ENCODE data around the gene ANAPC15.
A peak's percentile ranks its signal among the peaks of the same experiment; 100 is the strongest.
"Not testable (repeated sequence)": the region's sequence is repeated elsewhere in the genome, so short reads cannot be mapped to it uniquely, and the experiment has no call there.

ANAPC15 gene

DNA sequence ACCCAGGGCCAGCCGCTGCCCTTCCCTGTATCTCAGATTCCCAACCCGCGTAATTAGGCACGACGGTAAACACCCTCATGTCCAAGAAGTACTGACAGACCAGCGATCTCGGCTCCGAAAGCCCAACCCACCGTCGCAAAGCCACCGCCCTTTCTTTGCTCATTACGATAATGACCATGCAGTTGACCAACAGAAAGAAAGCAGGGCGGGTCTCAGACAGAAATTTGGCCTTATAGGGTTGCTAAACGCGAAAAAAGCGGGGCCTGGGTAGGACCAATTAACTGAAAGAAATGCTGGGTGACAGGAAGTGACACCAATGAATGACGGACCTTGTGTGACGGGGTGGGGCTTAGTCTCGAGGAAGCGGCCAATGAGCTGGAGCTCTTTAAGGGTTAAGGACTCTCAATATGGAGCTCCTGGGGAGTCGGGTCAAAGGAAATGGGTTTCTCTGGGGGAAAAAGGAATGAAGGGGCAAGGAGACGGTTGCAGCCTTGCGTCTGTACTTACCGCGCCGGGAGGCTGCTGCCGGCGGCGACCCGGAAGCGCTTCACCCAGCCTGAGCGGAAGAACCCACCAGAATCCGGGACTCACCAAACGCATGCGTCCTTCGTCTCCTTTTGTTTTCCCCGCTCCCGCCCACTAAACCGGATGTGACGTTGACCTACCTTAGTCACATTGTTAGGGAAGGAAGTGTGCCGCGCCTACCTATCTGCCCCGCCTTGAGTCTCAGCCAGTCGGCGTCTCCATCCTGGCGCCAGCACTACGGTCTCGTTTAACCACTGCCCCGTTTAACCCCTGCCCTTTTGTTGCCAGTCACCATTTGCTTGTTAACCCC lies at the start of gene ANAPC15:
Gene ANAPC15, minus strand, starts transcription at position 553 of the 835 bp plus-strand sequence. CDS start 1,419 bp downstream, outside the sequence.
- peak; percentile 93 for ATAC-seq
- peaks cover 14% of the 10 kb centered on the region for H3K36me3 Mint-ChIP-seq
- H3K4me3 Mint-ChIP-seq = peak within 1 kb of the TSS; percentile 85

DNA sequence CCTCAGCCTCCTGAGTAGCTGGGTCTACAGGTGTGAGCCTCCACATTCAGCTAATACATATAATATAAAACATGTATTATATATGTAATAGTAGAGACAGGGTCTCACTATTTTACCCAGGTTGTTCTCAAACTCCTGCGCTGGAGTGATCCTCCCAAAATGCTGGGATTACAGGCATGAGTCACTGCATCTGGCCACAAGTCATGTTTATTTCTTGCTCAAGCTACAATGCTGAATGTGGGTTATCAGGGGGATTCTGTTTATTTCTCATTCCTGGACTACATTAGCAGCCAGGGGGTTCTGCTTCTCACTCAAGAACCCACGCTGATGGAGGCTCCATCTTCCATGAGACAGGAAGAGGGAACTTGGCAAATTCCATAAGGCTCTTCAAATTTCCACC lies 47.8 kb upstream of the ANAPC15 start:
- H3K4me1 Mint-ChIP-seq = no peaks in the 10 kb centered on the region
- DNase-seq (ENCODE audit: low spot score in 2 of 2) (no peak), ATAC-seq (no peak)
- no peak overlapping the region for H3K4me3 Mint-ChIP-seq
- no peak overlapping the region for H3K27ac Mint-ChIP-seq
- H3K9me3 Mint-ChIP-seq = no peaks in the 10 kb centered on the region
- no peaks in the 10 kb centered on the region for H3K36me3 Mint-ChIP-seq

More for the DNA sequence above, at the start of gene ANAPC15:
- no peaks in the 10 kb centered on the region for H3K9me3 Mint-ChIP-seq
- peak within 1 kb of the TSS; percentile 98 for H3K27ac Mint-ChIP-seq
- H3K4me1 Mint-ChIP-seq = peaks cover 20% of the 10 kb centered on the region
- DNase-seq (ENCODE audit: low spot score in 2 of 2) = peak; percentile 91 to 99

DNA sequence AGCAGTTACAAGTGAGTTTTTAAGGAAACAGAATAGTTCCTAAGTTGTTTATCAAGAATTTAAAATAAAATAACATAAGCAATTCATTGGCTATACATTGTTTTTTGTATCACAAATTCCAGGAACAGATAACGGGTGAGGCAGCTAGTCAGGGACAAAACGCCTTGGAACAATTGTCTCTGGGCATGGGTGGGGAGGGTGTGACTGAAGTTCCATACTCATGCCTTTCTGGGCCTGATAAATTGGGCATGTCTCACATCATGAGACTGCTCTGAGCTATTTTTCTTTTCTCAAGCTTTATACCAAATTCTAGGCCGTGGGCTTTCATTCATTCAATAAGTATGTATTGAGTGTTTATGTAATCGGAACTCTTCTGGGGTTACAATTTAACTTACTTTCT lies 44.6 kb upstream of the ANAPC15 start:
- Mint-ChIP-seq H3K9me3 (no peaks in the 10 kb centered on the region), H3K27ac (no peak overlapping the region), H3K4me1 (no peaks in the 10 kb centered on the region), H3K4me3 (no peak overlapping the region), H3K36me3 (no peaks in the 10 kb centered on the region)
- ATAC-seq (no peak), DNase-seq (ENCODE audit: low spot score in 2 of 2) (no peak)

DNA sequence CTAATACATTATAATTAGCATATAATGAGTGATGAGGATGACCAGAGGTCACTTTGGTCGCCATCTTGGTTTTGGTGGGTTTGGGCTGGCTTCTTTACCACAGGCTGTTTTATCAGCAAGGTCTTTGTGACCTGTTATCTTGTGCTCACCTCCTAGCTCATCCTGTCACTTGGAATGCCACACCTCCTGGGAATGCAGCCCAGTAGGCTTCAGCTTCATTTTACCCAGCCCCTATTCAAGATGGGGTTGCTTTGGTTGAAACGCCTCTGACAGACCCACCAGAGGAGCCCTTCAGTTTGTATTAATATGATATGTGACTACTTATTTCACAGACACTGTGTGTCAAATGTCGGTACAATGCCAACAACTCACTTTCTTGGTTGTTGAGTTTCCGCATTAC lies 43.3 kb upstream of the ANAPC15 start:
- DNase-seq (ENCODE audit: low spot score in 2 of 2) (no peak), ATAC-seq (no peak)
- Mint-ChIP-seq H3K27ac (no peak overlapping the region), H3K36me3 (no peaks in the 10 kb centered on the region), H3K9me3 (no peaks in the 10 kb centered on the region), H3K4me3 (no peak overlapping the region), H3K4me1 (no peaks in the 10 kb centered on the region)

DNA sequence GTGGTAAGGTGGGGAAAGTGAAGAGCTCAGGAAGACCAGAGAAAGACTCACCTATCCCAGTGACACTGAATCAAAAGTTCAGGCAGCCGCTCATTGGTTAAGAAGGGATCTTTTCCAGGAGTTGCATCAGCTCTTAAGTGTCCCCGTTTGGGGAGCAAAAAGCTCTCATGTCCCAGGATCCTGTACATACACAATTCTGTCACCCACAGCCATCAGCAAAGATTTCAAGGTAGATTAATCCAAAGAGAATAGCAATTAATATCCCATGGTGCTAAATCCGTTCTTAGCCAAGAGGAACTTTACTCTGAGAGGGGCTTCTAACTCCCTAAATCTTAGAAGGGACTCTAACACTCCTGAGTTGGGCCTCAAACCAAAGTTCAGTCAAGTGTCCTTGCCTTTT lies 42.3 kb upstream of the ANAPC15 start:
- no peaks in the 10 kb centered on the region for H3K9me3 Mint-ChIP-seq
- DNase-seq (ENCODE audit: low spot score in 2 of 2) (no peak), ATAC-seq (no peak)
- H3K36me3 Mint-ChIP-seq = no peaks in the 10 kb centered on the region
- no peak overlapping the region for H3K4me3 Mint-ChIP-seq
- H3K4me1 Mint-ChIP-seq = no peaks in the 10 kb centered on the region
- no peak overlapping the region for H3K27ac Mint-ChIP-seq

DNA sequence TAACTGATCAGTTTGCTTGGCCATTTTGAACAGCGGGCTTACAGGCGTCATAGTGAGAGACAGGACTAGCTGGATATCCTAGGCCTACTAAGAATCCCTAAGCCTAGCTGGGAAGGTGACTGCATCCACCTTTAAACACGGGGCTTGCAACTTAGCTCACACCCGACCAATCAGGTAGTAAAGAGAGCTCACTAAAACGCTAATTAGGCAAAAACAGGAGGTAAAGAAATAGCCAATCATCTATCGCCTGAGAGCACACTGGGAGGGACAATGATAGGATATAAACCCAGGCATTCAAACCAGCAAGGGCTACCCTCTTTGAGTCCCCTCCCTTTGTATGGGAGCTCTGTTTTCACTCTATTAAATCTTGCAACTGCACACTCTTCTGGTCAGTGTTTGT lies 41.4 kb upstream of the ANAPC15 start:
- not testable (repeated sequence) for H3K4me1 Mint-ChIP-seq; H3K4me3 Mint-ChIP-seq; ATAC-seq; H3K9me3 Mint-ChIP-seq; DNase-seq (ENCODE audit: low spot score in 2 of 2); H3K36me3 Mint-ChIP-seq; H3K27ac Mint-ChIP-seq

DNA sequence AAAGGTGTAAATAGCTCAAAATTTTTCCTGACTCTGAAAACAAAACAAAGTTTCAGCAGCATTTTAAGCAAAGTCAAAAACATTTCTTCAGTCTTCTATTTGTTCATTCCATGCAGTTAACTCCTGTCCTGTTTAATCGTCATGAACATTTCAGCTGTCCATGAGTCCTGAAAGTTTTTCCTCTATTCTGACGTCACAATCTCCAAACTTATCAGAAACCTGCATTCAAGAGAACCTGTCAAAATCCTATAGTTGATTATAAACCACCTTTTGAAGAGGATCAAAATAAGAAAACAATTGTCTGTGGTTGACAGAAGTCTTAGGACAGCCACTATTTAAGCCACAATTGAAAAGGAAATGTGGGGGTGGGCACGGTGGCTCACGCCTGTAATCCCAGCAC lies 38.4 kb upstream of the ANAPC15 start:
- H3K27ac Mint-ChIP-seq = no peak overlapping the region
- no peaks in the 10 kb centered on the region for H3K9me3 Mint-ChIP-seq
- no peak for DNase-seq (ENCODE audit: low spot score in 2 of 2)
- no peak for ATAC-seq
- H3K4me1 Mint-ChIP-seq = no peaks in the 10 kb centered on the region
- no peak overlapping the region for H3K4me3 Mint-ChIP-seq
- H3K36me3 Mint-ChIP-seq = no peaks in the 10 kb centered on the region

DNA sequence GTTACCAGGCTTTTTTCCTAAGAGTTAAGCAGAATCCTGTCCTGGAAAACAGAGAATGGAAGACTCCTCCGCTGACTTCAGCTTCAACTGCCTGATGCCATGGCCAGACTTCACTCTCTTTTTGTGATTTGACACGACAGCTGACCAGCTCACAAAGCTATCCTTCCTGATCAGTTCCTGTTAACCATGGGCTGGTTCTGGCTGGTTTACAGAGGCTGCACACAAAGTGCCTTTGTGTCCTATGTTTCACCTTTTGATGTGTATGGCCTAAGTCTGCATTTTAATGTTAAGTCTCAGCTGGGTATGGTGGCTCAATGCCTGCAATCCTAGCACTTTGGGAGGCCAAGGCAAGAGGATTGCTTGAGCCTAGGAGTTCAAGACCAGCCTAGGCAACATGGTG lies 34.1 kb upstream of the ANAPC15 start:
- ATAC-seq = no peak
- Mint-ChIP-seq H3K27ac (no peak overlapping the region), H3K9me3 (no peaks in the 10 kb centered on the region), H3K4me3 (no peak overlapping the region), H3K4me1 (peaks cover 12% of the 10 kb centered on the region), H3K36me3 (no peaks in the 10 kb centered on the region)
- no peak for DNase-seq (ENCODE audit: low spot score in 2 of 2)

DNA sequence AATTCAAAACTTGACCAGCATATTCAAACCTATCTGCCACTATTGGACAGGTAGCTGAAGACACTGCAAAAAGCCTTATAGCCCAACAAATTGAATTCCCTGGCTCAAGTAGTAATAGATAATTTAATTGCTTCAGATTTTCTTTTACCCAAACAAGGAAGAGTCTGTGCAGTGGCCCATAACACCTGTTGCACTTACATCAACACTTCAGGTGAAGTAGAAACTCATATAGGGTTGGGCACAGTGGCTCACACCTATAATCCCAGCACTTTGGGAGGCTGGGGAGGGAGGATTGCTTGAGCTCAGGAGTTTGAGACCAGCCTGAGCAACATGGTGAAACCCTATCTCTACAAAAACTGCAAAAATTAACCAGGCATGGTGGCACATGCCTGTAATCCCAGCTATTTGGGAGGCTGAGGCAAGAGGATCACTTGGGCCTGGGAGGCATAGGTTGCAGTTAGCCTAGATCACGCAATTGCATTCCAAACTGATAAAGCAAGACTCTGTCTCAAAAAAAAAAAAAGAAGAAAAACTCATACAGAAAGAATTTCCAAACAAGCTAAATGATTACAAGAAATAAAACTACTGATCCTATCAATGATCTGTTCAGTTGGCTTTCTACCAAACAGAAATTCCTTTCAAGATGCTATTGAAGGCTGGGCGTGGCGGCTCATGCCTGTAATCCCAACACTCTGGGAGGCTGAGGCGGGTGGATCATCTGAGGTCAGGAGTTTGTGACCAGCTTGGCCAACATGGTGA lies 32.5 kb upstream of the ANAPC15 start:
- DNase-seq (ENCODE audit: low spot score in 2 of 2) (no peak), ATAC-seq (no peak)
- H3K4me1 Mint-ChIP-seq = peaks cover 27% of the 10 kb centered on the region
- H3K9me3 Mint-ChIP-seq = no peaks in the 10 kb centered on the region
- H3K4me3 Mint-ChIP-seq = no peak overlapping the region
- no peaks in the 10 kb centered on the region for H3K36me3 Mint-ChIP-seq
- H3K27ac Mint-ChIP-seq = no peak overlapping the region

DNA sequence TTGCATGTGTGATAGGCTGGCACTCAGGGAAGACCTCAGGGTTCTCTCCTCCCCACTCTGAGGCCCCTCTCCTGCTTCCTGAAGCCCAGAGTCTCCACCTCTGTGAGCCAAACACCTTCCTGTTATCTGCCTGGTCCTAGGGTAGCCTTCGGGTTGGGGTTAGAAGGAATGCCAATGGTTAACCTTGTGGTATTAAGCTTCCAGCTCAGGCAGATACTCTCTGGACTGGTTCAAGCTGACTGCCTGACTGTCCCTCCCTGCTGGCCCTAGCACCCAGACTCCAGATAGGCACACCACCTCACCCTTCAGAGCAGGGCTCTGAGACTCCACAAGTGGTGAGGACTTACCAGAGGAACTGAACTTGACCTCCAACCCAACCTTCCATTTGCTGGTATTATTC lies 30.0 kb upstream of the ANAPC15 start:
- not testable (repeated sequence) for H3K36me3 Mint-ChIP-seq; H3K4me3 Mint-ChIP-seq; H3K9me3 Mint-ChIP-seq; DNase-seq (ENCODE audit: low spot score in 2 of 2); ATAC-seq
- H3K4me1 Mint-ChIP-seq = peaks cover 31% of the 10 kb centered on the region
- H3K27ac Mint-ChIP-seq = peak overlapping the region; percentile 29

DNA sequence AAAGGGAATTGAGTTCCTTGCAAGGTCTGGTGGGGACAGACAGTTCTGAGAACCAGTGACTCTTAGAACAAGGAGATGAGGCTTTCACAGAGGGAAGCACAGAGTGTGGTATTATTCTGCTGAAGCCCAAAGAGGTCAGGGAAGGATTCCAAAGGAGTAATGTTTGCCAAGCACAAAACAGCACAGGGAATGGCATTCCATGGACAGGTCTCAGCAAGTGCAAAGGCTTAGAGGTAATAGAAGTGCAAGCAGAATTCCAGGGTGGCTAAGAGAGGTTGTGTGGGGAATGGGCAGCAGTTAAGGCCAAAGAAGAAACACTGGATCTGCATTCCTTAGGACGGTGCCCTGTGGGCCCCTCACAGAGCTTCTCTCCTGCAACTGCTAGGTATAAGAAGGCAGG lies 29.6 kb upstream of the ANAPC15 start:
- not testable (repeated sequence) for ATAC-seq; DNase-seq (ENCODE audit: low spot score in 2 of 2); H3K36me3 Mint-ChIP-seq; H3K9me3 Mint-ChIP-seq
- H3K4me3 Mint-ChIP-seq = peak overlapping the region; percentile 50
- peaks cover 33% of the 10 kb centered on the region for H3K4me1 Mint-ChIP-seq
- H3K27ac Mint-ChIP-seq = peak overlapping the region; percentile 29

DNA sequence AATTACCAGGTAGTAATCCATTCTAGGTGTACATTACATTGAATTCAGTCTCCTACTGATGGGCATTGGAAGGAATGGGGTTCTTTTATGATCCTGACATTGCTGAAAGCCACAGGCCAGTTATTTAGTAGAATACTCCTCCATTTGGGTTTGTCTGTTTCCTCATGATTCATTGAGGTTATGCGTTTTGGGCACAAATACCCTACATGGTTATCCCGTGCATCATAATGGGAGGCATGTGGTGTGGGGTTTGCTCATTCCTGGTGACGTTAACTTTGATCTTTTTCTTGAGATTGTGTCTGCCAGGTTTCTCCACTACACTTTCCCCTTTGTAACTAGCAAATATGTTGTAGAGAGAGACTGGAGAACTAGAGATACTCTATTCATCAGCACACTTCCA lies 28.6 kb upstream of the ANAPC15 start:
- Mint-ChIP-seq H3K27ac (no peak overlapping the region), H3K9me3 (no peaks in the 10 kb centered on the region), H3K36me3 (no peaks in the 10 kb centered on the region), H3K4me3 (peak overlapping the region; percentile 50), H3K4me1 (peaks cover 43% of the 10 kb centered on the region)
- ATAC-seq (peak; percentile 96), DNase-seq (ENCODE audit: low spot score in 2 of 2) (peak; percentile 16 to 73)

DNA sequence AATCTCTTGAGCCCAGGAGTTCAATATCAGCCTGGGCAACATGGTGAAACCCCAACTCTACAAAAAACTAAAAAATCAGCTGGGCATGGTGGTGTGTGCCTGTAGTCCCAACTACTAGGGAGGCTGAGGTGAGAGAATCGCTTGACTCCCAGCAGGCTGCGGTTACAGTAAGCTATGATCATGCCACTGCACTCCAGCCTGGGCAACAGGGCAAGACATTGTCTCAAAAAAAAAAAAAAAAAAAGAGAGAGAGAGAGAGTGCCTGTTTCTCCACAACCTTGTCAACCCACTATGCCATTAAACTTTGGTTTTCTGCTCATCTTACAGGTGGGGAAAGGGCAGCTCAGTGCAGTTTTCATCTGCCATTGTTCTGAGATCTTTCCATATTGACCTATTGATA lies 28.2 kb upstream of the ANAPC15 start:
- Mint-ChIP-seq H3K4me1 (peaks cover 44% of the 10 kb centered on the region), H3K4me3 (peak overlapping the region; percentile 50), H3K36me3 (no peaks in the 10 kb centered on the region), H3K9me3 (no peaks in the 10 kb centered on the region), H3K27ac (no peak overlapping the region)
- ATAC-seq (peak; percentile 34), DNase-seq (ENCODE audit: low spot score in 2 of 2) (no peak)

DNA sequence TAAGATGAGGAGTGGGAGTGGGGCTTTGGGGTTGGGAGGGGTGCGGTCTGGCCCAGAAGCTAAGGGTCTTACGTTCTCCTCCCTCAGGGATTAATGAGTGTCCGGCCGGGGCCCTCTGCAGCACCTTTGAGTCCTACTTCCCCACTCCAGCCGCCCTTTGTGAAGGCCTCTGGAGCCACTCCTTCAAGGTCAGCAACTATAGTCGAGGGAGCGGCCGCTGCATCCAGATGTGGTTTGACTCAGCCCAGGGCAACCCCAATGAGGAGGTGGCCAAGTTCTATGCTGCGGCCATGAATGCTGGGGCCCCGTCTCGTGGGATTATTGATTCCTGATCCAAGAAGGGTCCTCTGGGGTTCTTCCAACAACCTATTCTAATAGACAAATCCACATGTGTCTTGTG lies 27.0 kb upstream of the ANAPC15 start:
- Mint-ChIP-seq H3K4me1 (peaks cover 44% of the 10 kb centered on the region), H3K4me3 (no peak overlapping the region), H3K36me3 (no peaks in the 10 kb centered on the region), H3K27ac (peak overlapping the region; percentile 83), H3K9me3 (no peaks in the 10 kb centered on the region)
- ATAC-seq = no peak
- no peak for DNase-seq (ENCODE audit: low spot score in 2 of 2)

DNA sequence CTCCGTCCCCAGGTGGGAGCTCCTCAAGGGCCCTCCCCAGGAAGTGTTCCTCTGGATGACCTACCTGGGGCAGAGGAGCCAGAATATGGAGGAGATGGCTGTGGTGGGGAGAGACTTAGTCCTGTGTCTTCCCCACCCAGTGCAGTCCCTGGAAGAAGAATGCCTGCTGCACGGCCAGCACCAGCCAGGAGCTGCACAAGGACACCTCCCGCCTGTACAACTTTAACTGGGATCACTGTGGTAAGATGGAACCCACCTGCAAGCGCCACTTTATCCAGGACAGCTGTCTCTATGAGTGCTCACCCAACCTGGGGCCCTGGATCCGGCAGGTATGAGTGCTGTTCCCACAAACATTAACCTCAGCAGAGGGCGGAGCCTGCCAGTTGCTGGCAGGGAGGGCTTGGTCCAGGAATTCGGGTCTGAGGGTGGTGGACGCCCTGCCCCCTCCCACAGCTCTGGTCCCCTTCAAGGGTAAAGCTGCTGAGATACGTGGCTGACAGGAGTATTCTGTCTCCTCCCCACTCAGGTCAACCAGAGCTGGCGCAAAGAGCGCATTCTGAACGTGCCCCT lies 26.4 kb upstream of the ANAPC15 start:
- Mint-ChIP-seq H3K27ac (no peak overlapping the region), H3K9me3 (no peaks in the 10 kb centered on the region), H3K36me3 (no peaks in the 10 kb centered on the region), H3K4me3 (no peak overlapping the region), H3K4me1 (peaks cover 42% of the 10 kb centered on the region)
- no peak for DNase-seq (ENCODE audit: low spot score in 2 of 2)
- no peak for ATAC-seq

Measured in stimulated activated effector memory CD8-positive, alpha-beta T cell treated with anti-CD3 and anti-CD28 coated beads, Interleukin-12 subunit alpha, Interleukin-12 subunit beta, amount 100 ng/mL, for 72 hours (primary cell).